B cell (primary cell): ENCODE results near the gene FAT3. TPM values are rescaled to one million over a fixed set of nuclear protein-coding genes. Genes with fewer than 3 reads are reported as not detected.

ENCODE experiments used
- ATAC-seq: fragments of 200-7000 bp; cut with Tn5 transposase; one replicate; pipeline ENCODE4 v1.10.0; 2021; ENCODE audit warnings: low read depth, mild to moderate bottlenecking, moderate number of reproducible peaks, moderate library complexity
- CTCF ChIA-PET: fragments of 350-600 bp; sonication (Branson Sonifier 250); formaldehyde crosslinking; loops from one replicate; lab custom pipeline; 2021; ENCODE audit warnings: antibody characterized with exemption, inconsistent platforms; lab: Charles Lee
- POLR2A ChIA-PET: fragments of 350-600 bp; sonication (Branson Sonifier 250); formaldehyde crosslinking; loops from one replicate; lab custom pipeline; 2021; ENCODE audit warnings: antibody characterized with exemption; lab: Charles Lee
- DNase-seq: peaks from one replicate; pipeline ENCODE4 v3.0.0; 2013
- H2AFZ ChIP-seq: 2 replicates; pipeline ENCODE4 v1.6.1; 2012; ENCODE audit warnings: mild to moderate bottlenecking, low read depth, low read length; ENCODE audit not compliant: insufficient read depth, poor library complexity, severe bottlenecking
- H3K27ac ChIP-seq, 2 donors: 1 replicate in 1 of 2; 2 replicates in 1 of 2; pipeline ENCODE4 v1.5.1; 2012 to 2013; ENCODE audit warnings: low read length in 2 of 2, mild to moderate bottlenecking in 2 of 2, moderate library complexity in 1 of 2
- H3K27me3 ChIP-seq, 4 experiments: fragments of 200-600 bp in 1 of 4; sonication (generic) in 1 of 4; replicated peaks in 1 of 4; 1 replicate in 2 of 4; 2 replicates in 2 of 4; pipeline versions ENCODE4 v1.6.1 to v1.7.0; 2013 to 2016; ENCODE audit warnings: low read length in 3 of 4, mild to moderate bottlenecking in 2 of 4, mixed read lengths in 1 of 4, moderate library complexity in 1 of 4; ENCODE audit not compliant: insufficient read depth in 4 of 4, control insufficient read depth in 3 of 4; ENCODE audit errors: control extremely low read depth in 1 of 4
- H3K36me3 ChIP-seq, 2 experiments: replicated peaks in 1 of 2; 1 replicate in 1 of 2; 2 replicates in 1 of 2; pipeline versions ENCODE4 v1.6.1 to v1.7.1; 2013; ENCODE audit warnings: low read length in 1 of 2; ENCODE audit not compliant: insufficient read depth in 2 of 2, control insufficient read depth in 1 of 2; ENCODE audit errors: control extremely low read depth in 1 of 2, extremely low read depth in 1 of 2
- H3K4me1 ChIP-seq, 2 donors: fragments of 200-600 bp in 1 of 2; sonication (generic) in 1 of 2; 1 replicate in 1 of 2; 2 replicates in 1 of 2; pipeline versions ENCODE4 v1.5.1 to v1.6.1; 2013 to 2017; ENCODE audit warnings: low read length in 2 of 2; ENCODE audit not compliant: control insufficient read depth in 2 of 2, insufficient read depth in 2 of 2
- H3K4me2 ChIP-seq: replicated peaks from 2 replicates; pipeline ENCODE3; 2012; ENCODE audit warnings: mild to moderate bottlenecking, low read depth, low read length; ENCODE audit not compliant: poor library complexity, severe bottlenecking
- H3K4me3 ChIP-seq, 5 experiments: fragments of 200-600 bp in 1 of 5; sonication (generic) in 1 of 5; 1 replicate in 3 of 5; 2 replicates in 2 of 5; pipeline versions ENCODE4 v1.5.1 to v1.7.0; 2011 to 2016; ENCODE audit warnings: low read length in 4 of 5, mild to moderate bottlenecking in 4 of 5, low read depth in 2 of 5, control low read depth in 1 of 5, moderate library complexity in 1 of 5; ENCODE audit not compliant: insufficient read depth in 1 of 5; ENCODE audit errors: control extremely low read depth in 1 of 5, extremely low read depth in 1 of 5
- H3K79me2 ChIP-seq: fragments of 200-600 bp; sonication (generic); one replicate; pipeline ENCODE4 v1.6.0; 2016; ENCODE audit warnings: low read length; ENCODE audit not compliant: control insufficient read depth, insufficient read depth
- H3K9ac ChIP-seq: fragments of 200-600 bp; sonication (generic); 2 replicates; pipeline ENCODE4 v1.6.1; 2017; ENCODE audit warnings: mild to moderate bottlenecking, low read length, moderate library complexity
- H3K9me3 ChIP-seq, 3 donors: one replicate each; pipeline versions ENCODE4 v1.6.1 to v1.7.1; 2013; ENCODE audit warnings: low read length in 2 of 3; ENCODE audit not compliant: control insufficient read depth in 2 of 3, insufficient read depth in 1 of 3; ENCODE audit errors: control extremely low read depth in 1 of 3
- H4K20me1 ChIP-seq: 2 replicates; pipeline ENCODE4 v1.6.0; 2012; ENCODE audit warnings: mild to moderate bottlenecking, low read length; ENCODE audit not compliant: insufficient read depth, control insufficient read depth, poor library complexity, severe bottlenecking
- H3K27ac Mint-ChIP-seq: one replicate; pipeline ENCODE4 v1.8.0; 2021; ENCODE audit warnings: mixed read lengths
- H3K27me3 Mint-ChIP-seq: one replicate; pipeline ENCODE4 v1.8.0; 2021; ENCODE audit warnings: mixed read lengths
- H3K4me1 Mint-ChIP-seq: one replicate; pipeline ENCODE4 v1.8.0; 2021; ENCODE audit warnings: mixed read lengths
- H3K4me3 Mint-ChIP-seq: one replicate; pipeline ENCODE4 v1.8.0; 2021; ENCODE audit warnings: mixed read lengths
- H3K9me3 Mint-ChIP-seq: one replicate; pipeline ENCODE4 v1.8.0; 2022; ENCODE audit warnings: mixed read lengths; ENCODE audit not compliant: insufficient read depth
- EZH2 ChIP-seq: IDR thresholded peaks from 2 replicates; pipeline ENCODE4 v1.6.1; 2012; ENCODE audit warnings: borderline replicate concordance, low read depth, mild to moderate bottlenecking, moderate library complexity, low read length; ENCODE audit not compliant: insufficient read depth, poor library complexity, severe bottlenecking
- WGBS: methylation state at CpG from one replicate; pipeline ENCODE4 v1.1.5; 2013; ENCODE audit warnings: missing lambda C conversion rate; ENCODE audit not compliant: insufficient coverage; 5-methylcytosine and 5-hydroxymethylcytosine counted together
- intact Hi-C: fragments of 100-400 bp; cut with micrococcal nuclease; formaldehyde crosslinking; loops from one replicate; pipeline ENCODE4 v1.10.0; 2022
- polyA plus RNA-seq: library from polyadenylated mRNA; depleted of rRNA; stranded (reverse); fragments of >200 nt; gene quantifications from 2 replicates; pipeline ENCODE4 v1.2.3, GENCODE V29; 2012
- total RNA-seq, 2 donors: library from RNA; stranded (reverse); fragments of 120-200 nt in 1 of 2; gene quantifications; 1 replicate in 1 of 2; 2 replicates in 1 of 2; pipeline versions ENCODE4 v1.2.3 to v1.2.4, GENCODE V29; 2013 to 2022
- TF ChIP-seq, protein P1 (sequence below): fragments of 200-600 bp; IDR thresholded peaks from one replicate; pipeline ENCODE4 v1.8.0; 2022; ENCODE audit warnings: antibody characterized with exemption, mild to moderate bottlenecking

FAT3 gene
- total and polyA plus RNA-seq, 2 donors (not counting 1 experiment from before 2014, with no cell fraction given): not detected

DNA sequence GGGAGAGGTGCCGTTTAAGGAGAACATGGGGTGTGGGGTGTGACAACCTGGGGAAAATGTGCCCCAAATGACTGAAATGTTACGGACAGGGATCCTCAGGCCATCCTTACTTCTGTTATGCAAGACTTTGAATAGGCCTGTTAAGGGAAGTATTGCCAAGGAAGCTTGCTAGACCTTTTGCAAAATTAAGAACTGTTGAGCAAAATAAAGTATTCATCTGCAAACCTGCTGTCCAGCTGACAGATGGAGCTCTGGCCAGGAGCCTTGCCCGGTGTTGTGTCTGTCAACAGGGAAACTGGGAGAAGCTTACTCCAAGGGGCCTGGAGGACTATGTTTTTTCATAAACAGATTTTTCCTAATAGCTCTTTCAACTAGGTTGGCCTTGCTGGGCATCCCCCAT, 48.0 kb downstream of the FAT3 start:
- Histone ChIP-seq H3K4me1 (no peaks in the 10 kb centered on the region), H3K79me2 (no peaks in the 10 kb centered on the region), H3K27me3 (no peaks in the 10 kb centered on the region), H3K4me3 (no peak overlapping the region), H2AFZ (no peak overlapping the region), H3K4me2 (no peak overlapping the region), H3K36me3 (no peaks in the 10 kb centered on the region), H3K9me3 (no peaks in the 10 kb centered on the region), H3K9ac (no peak overlapping the region), H4K20me1 (no peaks in the 10 kb centered on the region), H3K27ac (no peak overlapping the region)
- TF ChIP-seq EZH2: no peak
- TF ChIP-seq, protein P1, sequence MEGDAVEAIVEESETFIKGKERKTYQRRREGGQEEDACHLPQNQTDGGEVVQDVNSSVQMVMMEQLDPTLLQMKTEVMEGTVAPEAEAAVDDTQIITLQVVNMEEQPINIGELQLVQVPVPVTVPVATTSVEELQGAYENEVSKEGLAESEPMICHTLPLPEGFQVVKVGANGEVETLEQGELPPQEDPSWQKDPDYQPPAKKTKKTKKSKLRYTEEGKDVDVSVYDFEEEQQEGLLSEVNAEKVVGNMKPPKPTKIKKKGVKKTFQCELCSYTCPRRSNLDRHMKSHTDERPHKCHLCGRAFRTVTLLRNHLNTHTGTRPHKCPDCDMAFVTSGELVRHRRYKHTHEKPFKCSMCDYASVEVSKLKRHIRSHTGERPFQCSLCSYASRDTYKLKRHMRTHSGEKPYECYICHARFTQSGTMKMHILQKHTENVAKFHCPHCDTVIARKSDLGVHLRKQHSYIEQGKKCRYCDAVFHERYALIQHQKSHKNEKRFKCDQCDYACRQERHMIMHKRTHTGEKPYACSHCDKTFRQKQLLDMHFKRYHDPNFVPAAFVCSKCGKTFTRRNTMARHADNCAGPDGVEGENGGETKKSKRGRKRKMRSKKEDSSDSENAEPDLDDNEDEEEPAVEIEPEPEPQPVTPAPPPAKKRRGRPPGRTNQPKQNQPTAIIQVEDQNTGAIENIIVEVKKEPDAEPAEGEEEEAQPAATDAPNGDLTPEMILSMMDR: no peak
- H3K27me3 Mint-ChIP-seq: no peaks in the 10 kb centered on the region
- ChIA-PET POLR2A (no interaction called here), CTCF (no interaction called here)
- H3K9me3 Mint-ChIP-seq: no peaks in the 10 kb centered on the region
- intact Hi-C loops: no loop called here
- DNase-seq (no peak), ATAC-seq (no peak)
- WGBS: 94% methylated on average over 2 of the region's 3 CpGs
- no peak overlapping the region for H3K4me3 Mint-ChIP-seq
- H3K4me1 Mint-ChIP-seq: no peaks in the 10 kb centered on the region
- H3K27ac Mint-ChIP-seq: no peak overlapping the region
